ENCODE measurements around the gene FKBP4. TPM values are rescaled to one million over a fixed set of nuclear protein-coding genes. Genes with fewer than 3 reads are reported as not detected.
A peak's percentile ranks its signal among the peaks of the same experiment; 100 is the strongest.
"Not testable (repeated sequence)": the region's sequence is repeated elsewhere in the genome, so short reads cannot be mapped to it uniquely, and the experiment has no call there.

Gene FKBP4
- total RNA-seq, result 44.8 TPM

- FAIRE-seq (no peak), DNase-seq (ENCODE audit: low spot score in 2 of 2) (peak; percentile 97 to 98)
Measured at GRCh38 chr12:2794736-2795289, at the start of gene FKBP4. Gene FKBP4, plus strand, starts transcription at chr12:2794970. Its CDS starts 170 bp downstream, at chr12:2795140.

GRCh38 chr12:2745655-2746054, 49.1 kb upstream of the FKBP4 start:
- no peak for DNase-seq (ENCODE audit: low spot score in 2 of 2)
- FAIRE-seq, result no peak

GRCh38 chr12:2749580-2749979, 45.2 kb upstream of the FKBP4 start:
- no peak for DNase-seq (ENCODE audit: low spot score in 2 of 2)
- no peak for FAIRE-seq

GRCh38 chr12:2750185-2750584, 44.6 kb upstream of the FKBP4 start:
- no peak for DNase-seq (ENCODE audit: low spot score in 2 of 2)
- FAIRE-seq, result no peak

GRCh38 chr12:2751230-2751629, 43.5 kb upstream of the FKBP4 start:
- FAIRE-seq, result no peak

GRCh38 chr12:2751686-2752085, 43.1 kb upstream of the FKBP4 start:
- FAIRE-seq (no peak), DNase-seq (ENCODE audit: low spot score in 2 of 2) (no peak)

More at GRCh38 chr12:2751230-2751629, 43.5 kb upstream of the FKBP4 start:
- no peak for DNase-seq (ENCODE audit: low spot score in 2 of 2)

GRCh38 chr12:2752676-2753371, 41.9 kb upstream of the FKBP4 start:
- DNase-seq (ENCODE audit: low spot score in 2 of 2) (peak; percentile 65 to 71), FAIRE-seq (no peak)

GRCh38 chr12:2753536-2753935, 41.2 kb upstream of the FKBP4 start:
- no peak for FAIRE-seq
- DNase-seq (ENCODE audit: low spot score in 2 of 2), result no peak

GRCh38 chr12:2754208-2754607, 40.6 kb upstream of the FKBP4 start:
- FAIRE-seq, result no peak
- DNase-seq (ENCODE audit: low spot score in 2 of 2), result no peak

- DNase-seq (ENCODE audit: low spot score in 2 of 2) (no peak), FAIRE-seq (no peak)
Measured at GRCh38 chr12:2756756-2757155, 38.0 kb upstream of the FKBP4 start.

- no peak for FAIRE-seq
- no peak for DNase-seq (ENCODE audit: low spot score in 2 of 2)
Measured at GRCh38 chr12:2759733-2760132, 35.0 kb upstream of the FKBP4 start.

GRCh38 chr12:2764398-2764797, 30.4 kb upstream of the FKBP4 start:
- FAIRE-seq, result no peak
- DNase-seq (ENCODE audit: low spot score in 2 of 2), result no peak

GRCh38 chr12:2765052-2765451, 29.7 kb upstream of the FKBP4 start:
- DNase-seq (ENCODE audit: low spot score in 2 of 2) (no peak), FAIRE-seq (no peak)

GRCh38 chr12:2765608-2766007, 29.2 kb upstream of the FKBP4 start:
- DNase-seq (ENCODE audit: low spot score in 2 of 2) (no peak), FAIRE-seq (no peak)

GRCh38 chr12:2768224-2768961, 26.4 kb upstream of the FKBP4 start:
- DNase-seq (ENCODE audit: low spot score in 2 of 2) (no peak), FAIRE-seq (no peak)

GRCh38 chr12:2769866-2770533, 24.8 kb upstream of the FKBP4 start:
- no peak for FAIRE-seq
- DNase-seq (ENCODE audit: low spot score in 2 of 2), result no peak

GRCh38 chr12:2770544-2770943, 24.2 kb upstream of the FKBP4 start:
- FAIRE-seq; DNase-seq (ENCODE audit: low spot score in 2 of 2): not testable (repeated sequence)

- no peak for FAIRE-seq
- no peak for DNase-seq (ENCODE audit: low spot score in 2 of 2)
Measured at GRCh38 chr12:2772370-2772769, 22.4 kb upstream of the FKBP4 start.

GRCh38 chr12:2773199-2773875, 21.4 kb upstream of the FKBP4 start:
- FAIRE-seq (no peak), DNase-seq (ENCODE audit: low spot score in 2 of 2) (no peak)

- no peak for FAIRE-seq
Measured at GRCh38 chr12:2775431-2775830, 19.3 kb upstream of the FKBP4 start.

More at GRCh38 chr12:2775431-2775830, 19.3 kb upstream of the FKBP4 start:
- DNase-seq (ENCODE audit: low spot score in 2 of 2), result no peak

All from frontal cortex (tissue), 4 donors.